Fibroblast of skin of scalp (primary cell): ENCODE measurements around the gene PRND.
"Not testable (repeated sequence)": the region's sequence is repeated elsewhere in the genome, so short reads cannot be mapped to it uniquely, and the experiment has no call there.

Experiments used
- DNase-seq: peaks from one replicate; pipeline ENCODE4 v3.0.0-alpha.2; 2013

The PRND gene

DNA sequence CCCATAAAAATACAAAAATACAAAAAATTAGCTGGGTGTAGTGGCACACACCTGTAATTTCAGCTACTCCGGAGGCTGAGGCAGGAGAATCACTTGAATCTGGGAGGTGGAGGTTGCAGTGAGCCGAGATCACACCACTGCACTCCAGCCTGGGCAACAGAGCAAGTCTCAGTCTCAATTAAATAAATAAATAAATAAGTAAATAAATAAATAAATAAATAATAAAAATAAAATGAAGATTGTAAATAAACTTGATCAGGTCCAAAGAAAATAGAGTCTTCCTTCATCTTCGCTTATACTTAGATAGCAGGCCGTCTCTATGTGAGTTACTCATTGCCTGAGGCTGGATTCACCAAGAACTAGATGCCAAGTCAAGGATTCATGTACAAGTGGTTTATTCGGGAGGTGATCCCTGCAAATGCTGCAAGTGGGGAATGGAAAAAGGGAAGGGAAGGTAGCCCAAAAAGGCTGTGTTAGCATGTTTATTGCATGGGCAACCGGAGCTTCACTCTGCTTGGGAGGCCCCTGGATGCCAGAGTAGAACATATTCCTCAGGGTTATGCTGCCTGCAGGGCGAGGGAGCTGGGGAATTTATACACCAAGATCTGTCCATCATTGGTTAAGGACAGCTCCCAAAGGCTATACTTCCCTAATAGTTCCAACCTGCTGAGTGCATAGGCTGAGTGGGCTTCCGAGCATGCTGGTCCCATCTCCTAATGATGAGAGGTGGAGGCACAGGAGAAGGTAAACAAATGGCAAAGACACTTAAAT lies 16.3 kb downstream of the PRND start:
- DNase-seq: no peak

DNA sequence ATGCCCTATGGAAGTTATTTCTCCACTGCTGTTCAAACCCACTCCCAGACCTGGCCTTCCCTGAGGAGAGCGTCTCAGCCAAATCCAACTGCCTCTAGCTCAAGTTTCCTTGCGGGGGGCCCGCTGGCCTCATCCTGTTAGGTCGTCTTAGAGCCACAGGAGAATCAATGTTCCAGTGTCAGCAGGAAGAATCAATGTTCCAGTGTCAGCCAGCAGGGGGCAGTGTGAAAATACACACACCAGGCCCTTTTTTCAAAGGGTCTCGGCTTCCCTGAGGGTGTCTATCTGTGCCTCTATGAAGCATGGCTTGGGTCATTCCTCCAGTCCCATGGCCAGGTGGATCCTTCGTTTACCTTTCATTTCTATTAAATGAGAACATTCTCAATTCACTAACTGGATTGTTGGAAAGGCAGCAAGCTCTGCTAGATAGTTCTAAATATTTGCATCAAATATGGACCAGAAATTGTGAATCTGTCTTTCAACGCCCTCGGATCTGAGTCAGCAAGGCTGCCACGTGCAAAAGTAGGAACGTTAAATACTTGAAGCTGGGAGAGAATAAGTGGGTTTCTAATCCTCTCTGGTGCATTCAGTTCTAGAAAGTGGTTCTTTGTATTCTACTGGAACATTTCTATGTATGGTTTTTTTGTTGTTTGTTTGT lies 19.2 kb downstream of the PRND start:
- DNase-seq: peak; percentile 30

DNA sequence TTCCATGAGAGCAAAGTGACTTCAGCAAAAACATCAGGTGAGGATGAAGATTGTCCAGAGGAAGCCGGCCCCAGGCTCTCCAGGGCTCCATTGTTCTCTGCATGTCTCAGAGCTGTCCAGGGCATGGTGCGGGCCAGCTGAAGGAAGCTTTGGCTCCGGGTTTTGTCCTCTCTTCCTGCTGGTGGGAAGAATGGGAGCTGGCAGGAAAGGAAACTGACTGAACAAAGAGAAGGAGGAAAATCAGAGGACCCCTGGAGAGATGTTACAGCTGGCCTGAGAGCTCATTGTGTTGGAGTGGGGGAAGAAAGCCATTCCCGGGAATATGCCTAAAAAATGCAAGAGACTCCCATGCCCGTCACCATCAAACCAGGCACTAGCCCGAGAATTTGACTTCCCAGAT lies 27.1 kb downstream of the PRND start:
- no peak for DNase-seq

DNA sequence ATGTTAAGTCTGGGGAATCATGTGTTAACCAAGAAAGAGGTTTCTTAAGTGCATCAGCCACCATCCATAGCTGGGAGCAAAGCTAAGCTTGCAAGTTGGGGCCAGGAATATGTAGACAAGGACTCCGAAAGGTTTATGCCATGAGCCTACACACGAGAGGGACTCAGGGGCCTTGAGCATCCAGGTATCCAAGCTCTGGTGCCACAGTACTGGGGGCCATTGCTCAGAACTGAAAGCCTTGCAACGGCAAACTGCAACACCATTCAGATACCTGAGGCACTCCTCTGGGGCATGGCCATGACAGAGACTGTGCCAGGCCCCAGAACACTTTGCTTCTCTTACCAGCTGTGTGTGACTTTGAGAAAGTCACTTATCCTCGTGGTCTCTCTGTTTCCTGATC lies 27.6 kb downstream of the PRND start:
- no peak for DNase-seq

DNA sequence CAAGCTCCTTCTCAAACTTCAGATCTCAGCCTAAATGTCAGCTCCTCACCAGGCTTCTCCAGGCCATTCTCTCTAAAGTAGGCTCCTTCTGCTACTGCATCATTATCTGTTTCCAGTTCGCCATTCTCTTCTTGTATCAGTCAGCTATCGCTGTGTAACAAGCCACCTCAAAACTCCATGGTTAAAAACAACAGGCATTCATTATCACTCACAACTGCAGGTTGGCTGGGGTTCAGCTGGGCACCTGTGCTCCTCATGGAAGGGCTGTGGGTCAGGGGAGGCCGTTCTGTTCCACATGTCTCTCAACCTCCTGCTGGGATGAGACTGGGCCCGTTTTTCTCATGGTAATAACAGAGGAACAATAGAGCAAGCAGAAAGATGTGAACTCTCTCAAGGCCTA lies 28.7 kb downstream of the PRND start:
- DNase-seq: no peak

DNA sequence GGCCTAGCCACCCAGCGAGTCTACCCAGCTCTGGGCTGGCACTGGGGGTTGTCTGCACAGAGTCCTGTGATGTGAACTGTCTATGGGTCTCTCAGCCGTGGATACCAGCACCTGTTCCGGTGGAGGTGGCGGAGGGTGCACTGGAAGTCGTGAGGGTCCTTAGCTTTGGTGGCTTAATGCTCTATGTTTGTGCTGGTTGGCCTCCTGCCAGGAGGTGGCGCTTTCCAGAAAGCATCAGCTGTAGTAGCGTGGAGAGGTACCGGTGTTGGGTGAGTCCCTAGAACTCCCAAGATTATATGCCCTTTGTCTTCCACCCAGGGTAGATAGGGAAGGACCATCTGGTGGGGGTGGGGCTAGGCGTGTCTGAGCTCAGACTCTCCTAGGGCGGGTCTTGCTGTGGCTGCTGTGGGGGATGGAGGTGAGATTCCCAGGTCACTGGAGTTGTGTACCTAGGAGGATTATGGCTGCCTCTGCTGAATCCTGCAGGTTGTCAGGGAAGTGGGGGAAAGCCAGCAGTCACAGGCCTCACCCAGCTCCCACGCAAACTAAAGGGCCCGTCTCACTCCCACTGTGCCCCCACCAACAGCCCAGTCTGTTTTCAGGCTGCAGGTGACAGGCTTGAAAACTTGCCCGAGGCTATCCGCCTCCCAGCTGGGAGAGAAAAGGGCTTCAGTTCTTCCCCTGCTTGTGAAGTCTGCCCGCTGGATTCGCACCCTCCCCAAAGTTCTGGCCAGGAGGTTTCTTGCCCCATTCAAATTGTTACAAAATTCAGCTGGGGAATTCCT lies 37.6 kb downstream of the PRND start:
- DNase-seq: peak; percentile 8

DNA sequence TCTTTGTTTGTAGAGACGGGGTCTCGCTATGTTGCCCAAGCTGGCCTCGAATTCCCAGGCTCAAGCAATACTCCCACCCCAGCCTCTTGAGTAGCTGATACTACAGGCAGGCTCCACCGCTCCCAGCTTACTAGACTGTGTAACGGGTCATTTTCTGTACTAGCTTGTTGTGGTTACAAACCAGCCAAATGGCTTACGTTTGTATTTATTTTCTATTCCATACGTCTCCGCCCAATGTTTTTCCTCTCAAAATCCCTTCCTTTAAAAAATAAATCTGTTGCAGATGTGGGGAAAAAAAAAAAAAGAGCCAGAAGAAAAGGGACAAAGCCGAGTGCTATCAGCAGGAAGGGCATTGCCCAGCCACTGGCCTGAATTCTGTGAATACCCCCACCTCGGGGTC lies 41.6 kb downstream of the PRND start:
- no peak for DNase-seq

DNA sequence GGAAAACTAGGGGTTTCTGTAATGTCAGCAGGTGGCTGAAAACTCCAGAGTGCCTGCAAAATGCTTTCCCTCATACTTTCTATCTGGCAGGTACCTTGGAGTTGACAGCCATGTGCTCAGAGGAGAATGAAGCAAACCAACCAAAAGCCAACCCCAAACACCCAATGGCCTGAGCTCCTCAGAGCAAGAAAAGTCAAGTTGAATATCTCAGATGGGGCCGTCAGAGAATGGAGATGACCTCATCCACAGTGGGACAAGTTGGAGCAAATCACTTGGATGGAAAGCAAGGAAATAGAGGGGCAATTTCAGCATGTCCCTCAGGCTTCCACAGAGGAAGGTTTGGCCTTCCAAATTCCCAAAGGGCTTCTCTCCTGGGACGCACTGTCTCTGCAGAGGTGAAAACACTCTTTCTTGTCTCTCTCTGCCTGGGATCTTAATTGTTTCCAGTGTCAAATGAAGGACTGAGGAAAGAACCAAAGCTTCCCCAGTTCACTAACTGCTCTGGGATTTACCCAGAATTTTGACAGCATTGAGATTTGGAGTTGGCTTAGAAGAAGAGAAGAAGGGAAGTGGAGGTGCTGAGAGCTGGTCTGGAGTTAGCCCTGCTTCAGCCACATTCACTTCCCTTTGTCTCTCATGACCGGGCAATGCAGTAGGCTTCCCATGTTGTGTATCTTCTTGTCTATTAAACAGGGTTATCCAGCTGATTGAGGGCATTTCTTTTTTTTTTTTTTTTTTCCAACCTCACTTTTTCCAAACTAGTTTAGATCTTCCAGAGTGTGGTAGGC lies 42.2 kb downstream of the PRND start:
- DNase-seq: no peak

DNA sequence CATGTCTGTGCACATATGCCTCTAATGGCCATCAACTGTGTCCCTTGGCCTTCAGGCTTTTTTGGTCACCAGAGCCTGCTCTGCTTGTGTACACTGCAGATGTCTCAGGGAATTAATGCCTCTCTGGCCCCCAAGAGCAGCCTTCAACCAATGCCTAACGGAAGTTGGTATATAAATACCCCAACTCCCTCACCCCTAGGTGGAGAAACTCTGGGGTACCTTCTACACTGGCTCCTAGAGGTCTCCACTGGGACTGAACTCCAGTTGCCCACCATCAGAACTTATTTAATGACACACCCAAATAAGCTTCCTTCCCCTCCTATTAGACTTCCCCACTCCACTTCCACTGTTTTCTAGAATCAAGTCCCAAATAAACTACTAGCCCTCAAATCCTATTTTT lies 43.1 kb downstream of the PRND start:
- DNase-seq: no peak

DNA sequence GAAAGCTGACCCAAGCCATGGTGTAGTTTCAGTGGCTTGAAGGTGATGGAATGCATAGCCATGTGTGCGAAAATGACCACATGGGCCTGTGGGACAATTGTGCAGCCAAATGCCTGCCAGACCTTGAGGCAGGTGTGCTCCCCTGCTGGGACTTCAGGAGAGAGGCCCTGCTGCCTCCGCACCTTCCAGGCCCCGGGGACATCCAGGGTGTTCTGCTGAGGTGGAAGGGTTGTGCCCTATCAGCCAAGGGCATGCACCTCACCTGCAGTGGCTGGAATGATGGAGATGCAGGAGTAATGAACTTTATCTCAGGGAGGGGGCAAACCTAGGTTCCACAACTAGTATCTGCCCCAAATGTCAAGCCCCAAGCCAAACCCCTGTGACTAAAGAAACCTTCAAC lies 44.0 kb downstream of the PRND start:
- DNase-seq: no peak

DNA sequence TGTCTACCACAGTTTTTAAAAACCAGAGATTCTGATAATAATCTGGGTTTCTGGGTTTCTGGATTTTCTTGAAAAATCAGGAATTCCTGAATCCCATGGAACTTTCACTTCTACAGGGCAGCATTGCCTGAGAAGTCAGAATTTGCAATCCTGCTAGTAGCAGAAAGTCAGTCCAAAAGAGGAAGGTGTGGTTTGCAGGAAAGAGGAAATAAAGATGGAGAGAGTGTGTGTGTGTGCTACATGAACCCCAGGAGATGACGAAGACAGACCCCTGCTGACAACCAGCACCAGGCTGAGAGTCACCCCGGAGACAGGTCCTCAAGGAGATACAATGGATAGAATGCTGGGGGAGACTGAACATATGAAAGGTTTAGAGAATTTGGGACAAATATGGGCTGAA lies 44.9 kb downstream of the PRND start:
- DNase-seq: no peak

DNA sequence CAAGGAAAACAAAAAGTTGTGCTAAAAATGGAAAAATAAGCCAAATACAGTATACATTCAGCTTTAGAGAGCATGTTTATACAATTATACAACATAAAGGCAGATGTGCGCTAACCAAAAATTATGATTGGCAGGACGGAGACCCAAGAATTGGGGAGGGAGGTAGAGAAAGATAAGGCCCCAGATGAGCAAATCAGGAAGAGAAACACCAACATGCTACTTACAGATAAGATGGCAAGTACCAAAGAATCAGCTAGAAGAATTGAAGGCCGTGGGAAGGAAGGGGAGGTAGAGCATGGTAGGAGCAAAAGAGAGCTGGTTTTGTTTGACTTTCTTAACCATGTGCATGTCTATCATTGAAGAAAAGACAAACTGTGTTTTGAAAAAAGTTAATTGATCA lies 45.4 kb downstream of the PRND start:
- no peak for DNase-seq

DNA sequence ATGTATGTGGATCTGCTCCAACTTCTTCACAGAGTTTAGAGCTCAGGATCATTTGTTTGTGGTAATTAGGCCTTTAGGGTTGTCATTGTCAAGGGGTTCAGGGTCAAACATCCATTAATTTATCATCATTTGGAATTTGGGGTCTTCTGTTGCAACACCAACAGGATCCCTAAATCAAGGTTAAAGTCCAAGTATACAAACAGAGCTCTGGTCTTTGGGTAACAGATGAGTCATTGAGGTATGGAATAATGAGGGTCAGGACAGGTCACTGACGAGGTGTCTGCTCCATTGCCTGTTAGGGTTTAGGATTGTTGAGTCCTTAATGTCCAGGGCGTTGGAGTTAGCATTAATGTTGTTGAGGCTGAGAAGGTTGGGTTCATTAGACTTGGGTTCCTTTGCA lies 47.6 kb downstream of the PRND start:
- no peak for DNase-seq

DNA sequence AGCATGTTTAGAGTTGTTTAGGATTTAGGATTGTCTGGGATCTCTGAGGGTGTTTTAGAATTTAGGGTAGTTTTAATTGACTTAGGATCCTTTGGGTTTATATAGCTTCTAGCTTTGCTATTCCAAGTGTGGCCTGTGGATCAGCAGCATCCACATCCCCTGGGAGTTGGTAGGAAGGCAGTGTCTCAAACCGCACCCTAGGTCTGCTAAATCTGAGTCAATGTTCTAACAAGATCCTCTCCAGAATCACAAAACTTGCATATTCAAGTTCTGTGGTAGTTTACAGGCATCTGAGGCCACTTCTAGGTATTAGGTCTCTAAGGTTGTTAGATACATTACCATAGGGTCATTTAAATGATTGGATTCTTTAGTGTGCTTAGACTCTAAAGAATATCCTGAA lies 48.3 kb downstream of the PRND start:
- DNase-seq: no peak

DNA sequence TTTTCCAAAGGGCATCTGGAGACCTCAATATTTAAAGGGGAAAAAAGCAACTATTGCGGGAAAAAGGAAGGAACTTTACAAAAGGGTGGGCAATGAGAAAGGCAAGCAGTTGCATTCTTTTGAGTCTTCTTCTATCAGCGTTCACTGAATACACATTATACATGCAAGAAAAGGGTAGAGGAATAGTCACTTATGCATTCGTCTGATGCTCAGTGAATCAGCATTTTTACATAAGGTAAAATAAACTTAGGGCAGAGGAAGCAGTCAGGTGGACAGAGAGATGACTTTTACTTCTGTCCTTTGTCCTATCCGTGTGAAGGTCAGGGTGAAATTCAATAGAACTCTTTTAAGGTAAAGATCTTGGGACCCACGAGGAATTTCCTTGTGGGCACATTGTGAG lies 49.3 kb downstream of the PRND start:
- DNase-seq: no peak

DNA sequence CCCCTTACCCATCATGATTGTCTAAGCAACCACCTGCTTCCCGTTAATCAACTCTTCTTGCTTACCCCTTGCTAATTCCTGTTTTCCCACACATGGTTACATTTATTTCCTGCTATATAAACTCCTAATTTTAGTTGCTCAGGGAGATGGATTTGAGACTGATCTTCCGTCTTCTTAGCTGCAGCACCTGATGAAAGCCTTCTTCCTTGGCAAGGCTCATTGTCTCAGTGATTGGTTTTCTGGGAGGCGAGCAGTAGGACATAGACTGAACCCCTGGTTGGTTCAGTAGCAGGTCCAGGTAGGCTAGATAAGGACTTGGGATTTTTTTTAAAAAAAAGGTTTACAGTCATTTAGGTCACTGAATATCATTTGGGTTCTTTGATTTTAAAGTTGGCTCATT lies 50.4 kb downstream of the PRND start:
- DNase-seq: no peak

DNA sequence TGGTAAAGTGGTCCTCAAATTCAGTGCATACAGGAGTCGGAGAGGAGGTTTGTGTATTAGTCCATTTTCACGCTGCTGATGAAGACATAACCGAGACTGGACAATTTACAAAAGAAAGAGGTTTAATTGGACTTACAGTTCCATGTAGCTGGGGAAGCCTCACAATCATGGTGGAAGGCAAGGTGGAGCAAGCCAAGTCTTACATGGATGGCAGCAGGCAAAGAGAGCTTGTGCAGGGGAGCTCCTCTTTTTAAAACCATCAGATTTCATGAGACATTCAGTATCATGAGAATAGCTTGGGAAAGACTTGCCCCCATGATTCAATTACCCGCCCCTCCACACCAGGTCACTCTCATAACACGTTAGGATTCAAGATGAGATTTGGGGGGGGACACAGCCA lies 51.3 kb downstream of the PRND start:
- not testable (repeated sequence) for DNase-seq

DNA sequence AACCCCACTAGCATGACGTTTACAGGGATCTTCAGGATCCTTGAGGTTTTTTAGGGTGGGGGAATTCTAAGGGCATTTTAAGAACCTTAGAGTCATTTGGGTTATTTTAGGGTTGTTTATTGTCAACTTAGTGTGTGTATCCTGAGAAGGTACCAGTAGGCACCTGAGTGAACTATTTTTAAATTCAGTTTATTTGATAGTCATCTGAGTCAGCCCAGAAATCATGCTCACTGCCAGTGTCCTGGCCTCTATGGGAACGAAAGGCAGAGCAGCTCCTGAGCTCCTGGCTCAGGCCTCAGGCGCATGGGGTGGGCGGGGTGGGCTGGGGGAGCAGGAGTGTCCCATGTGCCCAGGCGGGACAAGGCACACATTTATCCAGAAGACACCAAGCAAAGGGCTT lies 52.0 kb downstream of the PRND start:
- DNase-seq: no peak

DNA sequence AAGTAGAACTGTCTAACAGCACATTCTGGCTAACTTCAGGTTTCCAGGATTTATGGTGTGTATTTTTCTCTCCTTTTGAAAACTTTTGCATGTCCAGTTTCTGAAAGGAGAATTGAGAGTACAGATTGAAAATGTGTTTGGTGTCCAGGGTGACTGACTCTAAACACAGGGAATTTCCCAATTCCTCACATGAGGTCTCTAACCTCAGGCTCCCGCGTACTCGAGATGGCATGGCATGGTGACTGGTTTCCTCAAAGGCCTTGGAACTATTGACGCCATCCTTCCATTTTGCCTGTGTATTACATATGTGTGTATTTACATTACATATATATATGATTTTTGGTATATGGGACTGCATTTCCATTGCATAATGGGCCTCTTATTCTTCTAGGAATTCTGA lies 52.5 kb downstream of the PRND start:
- no peak for DNase-seq

DNA sequence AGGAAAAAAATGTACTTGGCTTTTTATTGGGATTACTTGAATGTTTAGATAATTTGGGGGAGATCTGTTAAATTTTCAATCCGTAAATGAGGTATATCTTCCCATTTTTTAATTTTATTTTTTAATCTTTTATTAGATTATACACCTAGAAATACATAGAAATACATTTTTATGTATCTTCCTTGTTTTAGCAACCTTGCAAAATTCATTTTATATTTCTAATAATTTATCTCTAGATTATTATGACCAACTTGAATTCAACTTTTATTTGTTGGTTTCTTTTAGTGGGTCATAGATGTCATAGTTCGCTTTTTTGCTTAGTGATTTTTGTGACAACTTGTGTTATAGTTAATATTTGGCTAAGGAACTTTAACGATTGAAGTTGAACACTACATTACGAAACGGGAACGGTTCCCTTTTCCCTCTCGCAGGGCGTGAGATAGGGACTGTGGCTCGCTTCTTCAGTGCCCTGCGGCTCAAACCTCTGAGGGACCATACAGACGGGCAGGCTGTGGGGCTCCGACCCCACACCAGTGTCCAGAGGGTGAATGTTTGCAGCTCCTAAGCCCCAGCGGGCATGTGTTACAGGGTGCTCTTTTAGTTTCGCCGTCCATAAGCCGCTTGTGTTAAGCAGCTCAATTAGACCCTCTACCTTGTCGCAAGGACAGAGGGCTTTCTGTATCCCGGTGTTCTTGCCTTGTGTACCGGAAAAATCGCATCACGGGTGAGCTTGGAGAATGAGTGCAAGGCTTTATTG lies 53.8 kb downstream of the PRND start:
- DNase-seq: no peak

DNA sequence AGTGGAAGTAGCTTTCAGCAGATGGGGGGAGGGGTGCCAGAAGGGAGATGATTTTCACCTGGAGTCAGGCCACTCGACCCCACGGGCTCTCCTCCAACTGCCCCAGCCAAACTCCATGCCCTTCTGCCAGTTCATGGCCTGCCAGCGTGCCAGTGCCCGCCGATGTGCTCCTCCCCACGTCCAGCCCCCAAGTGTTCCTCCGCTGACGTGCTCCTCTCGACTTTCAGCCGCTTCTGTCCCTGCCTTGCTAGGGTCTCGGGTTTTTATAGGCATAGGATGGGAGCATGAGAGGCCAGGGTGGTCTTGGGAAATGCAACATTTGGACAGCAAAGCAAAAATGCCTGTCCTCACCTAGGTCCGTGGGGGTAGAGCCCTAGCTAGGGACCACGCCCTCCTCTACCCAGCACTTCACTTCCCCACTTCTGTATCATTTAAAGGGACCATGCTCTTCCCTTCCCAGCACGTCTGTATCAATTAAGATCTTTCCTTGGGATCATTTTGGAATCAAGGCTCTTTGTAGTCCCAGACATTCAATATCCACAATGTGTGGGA lies 54.4 kb downstream of the PRND start:
- DNase-seq: no peak
